Measurements from ENCODE around the gene CCND1. TPM values are rescaled to one million over a fixed set of nuclear protein-coding genes. Genes with fewer than 3 reads are reported as not detected.

CCND1 gene
- total and polyA plus RNA-seq, 9 of the 15 experiments (the other 6 are each of a cell fraction or from before 2014, with no cell fraction given), result 0.04 to 23.3 (median 3.8) TPM

- TF ChIP-seq DLX4 (CRISPR knock-in tag; IDR thresholded peaks at IDR 0.05) (no peak), ZNF609 (CRISPR knock-in tag; IDR thresholded peaks at IDR 0.05; ENCODE audit: borderline replicate concordance) (no peak), ZNF277 (CRISPR knock-in tag; IDR thresholded peaks at IDR 0.05; ENCODE audit: borderline replicate concordance) (no peak), MNT (conservative IDR thresholded peaks at IDR 0.05) (peak; percentile 22 to 45; a peak in 1 of 4 replicates), ZNF780A (CRISPR knock-in tag; IDR thresholded peaks at IDR 0.05) (no peak), GATA2 (CRISPR knock-in tag; IDR thresholded peaks at IDR 0.05) (no peak), ZC3H11A (IDR thresholded peaks at IDR 0.05; ENCODE audit: low read depth, low read length) (no peak), CHD2 (IDR thresholded peaks at IDR 0.05; ENCODE audit: low read depth, low read length) (no peak), CHAMP1 (IDR thresholded peaks at IDR 0.05) (no peak), MTA2 (IDR thresholded peaks at IDR 0.05; ENCODE audit: low read depth) (no peak)
- TF ChIP-seq, protein P1, sequence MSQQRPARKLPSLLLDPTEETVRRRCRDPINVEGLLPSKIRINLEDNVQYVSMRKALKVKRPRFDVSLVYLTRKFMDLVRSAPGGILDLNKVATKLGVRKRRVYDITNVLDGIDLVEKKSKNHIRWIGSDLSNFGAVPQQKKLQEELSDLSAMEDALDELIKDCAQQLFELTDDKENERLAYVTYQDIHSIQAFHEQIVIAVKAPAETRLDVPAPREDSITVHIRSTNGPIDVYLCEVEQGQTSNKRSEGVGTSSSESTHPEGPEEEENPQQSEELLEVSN (IDR thresholded peaks at IDR 0.05; ENCODE audit: borderline replicate concordance in 1 of 2, extremely low read depth in 1 of 2, insufficient read depth in 1 of 2, insufficient read length in 1 of 2, low read depth in 1 of 2, low read length in 1 of 2, poor library complexity in 1 of 2, severe bottlenecking in 1 of 2), result peak; percentile 51 to 75
Observed at GRCh38 chr11:69644071-69644961, 3.4 kb downstream of the CCND1 start (continued).
